ENCODE results near the gene LRCOL1.
A peak's percentile ranks its signal among the peaks of the same experiment; 100 is the strongest.

Gene LRCOL1

GRCh38 chr12:132641811-132642650 lies 31.6 kb upstream of the LRCOL1 start:
- TF ChIP-seq, protein P1, sequence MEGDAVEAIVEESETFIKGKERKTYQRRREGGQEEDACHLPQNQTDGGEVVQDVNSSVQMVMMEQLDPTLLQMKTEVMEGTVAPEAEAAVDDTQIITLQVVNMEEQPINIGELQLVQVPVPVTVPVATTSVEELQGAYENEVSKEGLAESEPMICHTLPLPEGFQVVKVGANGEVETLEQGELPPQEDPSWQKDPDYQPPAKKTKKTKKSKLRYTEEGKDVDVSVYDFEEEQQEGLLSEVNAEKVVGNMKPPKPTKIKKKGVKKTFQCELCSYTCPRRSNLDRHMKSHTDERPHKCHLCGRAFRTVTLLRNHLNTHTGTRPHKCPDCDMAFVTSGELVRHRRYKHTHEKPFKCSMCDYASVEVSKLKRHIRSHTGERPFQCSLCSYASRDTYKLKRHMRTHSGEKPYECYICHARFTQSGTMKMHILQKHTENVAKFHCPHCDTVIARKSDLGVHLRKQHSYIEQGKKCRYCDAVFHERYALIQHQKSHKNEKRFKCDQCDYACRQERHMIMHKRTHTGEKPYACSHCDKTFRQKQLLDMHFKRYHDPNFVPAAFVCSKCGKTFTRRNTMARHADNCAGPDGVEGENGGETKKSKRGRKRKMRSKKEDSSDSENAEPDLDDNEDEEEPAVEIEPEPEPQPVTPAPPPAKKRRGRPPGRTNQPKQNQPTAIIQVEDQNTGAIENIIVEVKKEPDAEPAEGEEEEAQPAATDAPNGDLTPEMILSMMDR (IDR thresholded peaks at IDR 0.05; ENCODE audit: low read depth, low read length, missing control alignments): no peak
- DNase-seq (ENCODE audit: low read depth): no peak
- H3K4me3 ChIP-seq (ENCODE audit: low read depth, low read length): no peak overlapping the region
- in situ Hi-C loops (cut with HindIII; ENCODE audit: low sequenced_read_pairs): no loop called here

GRCh38 chr12:132640936-132641335 lies 30.6 kb upstream of the LRCOL1 start:
- no peak overlapping the region for H3K4me3 ChIP-seq (ENCODE audit: low read depth, low read length)
- TF ChIP-seq, protein P1 (IDR thresholded peaks at IDR 0.05; ENCODE audit: low read depth, low read length, missing control alignments): no peak
- DNase-seq (ENCODE audit: low read depth): no peak
- in situ Hi-C loops (cut with HindIII; ENCODE audit: low sequenced_read_pairs): no loop called here

- DNase-seq (ENCODE audit: low read depth): no peak
- H3K4me3 ChIP-seq (ENCODE audit: low read depth, low read length): no peak overlapping the region
- in situ Hi-C loops (cut with HindIII; ENCODE audit: low sequenced_read_pairs): no loop called here
- TF ChIP-seq, protein P1 (IDR thresholded peaks at IDR 0.05; ENCODE audit: low read depth, low read length, missing control alignments): no peak
Observed at GRCh38 chr12:132639956-132640520, 29.7 kb upstream of the LRCOL1 start.

GRCh38 chr12:132638541-132639408 lies 28.4 kb upstream of the LRCOL1 start:
- no peak for DNase-seq (ENCODE audit: low read depth)
- TF ChIP-seq, protein P1 (IDR thresholded peaks at IDR 0.05; ENCODE audit: low read depth, low read length, missing control alignments): peak; percentile 95
- no peak overlapping the region for H3K4me3 ChIP-seq (ENCODE audit: low read depth, low read length)
- in situ Hi-C loops (cut with HindIII; ENCODE audit: low sequenced_read_pairs): no loop called here

DNA sequence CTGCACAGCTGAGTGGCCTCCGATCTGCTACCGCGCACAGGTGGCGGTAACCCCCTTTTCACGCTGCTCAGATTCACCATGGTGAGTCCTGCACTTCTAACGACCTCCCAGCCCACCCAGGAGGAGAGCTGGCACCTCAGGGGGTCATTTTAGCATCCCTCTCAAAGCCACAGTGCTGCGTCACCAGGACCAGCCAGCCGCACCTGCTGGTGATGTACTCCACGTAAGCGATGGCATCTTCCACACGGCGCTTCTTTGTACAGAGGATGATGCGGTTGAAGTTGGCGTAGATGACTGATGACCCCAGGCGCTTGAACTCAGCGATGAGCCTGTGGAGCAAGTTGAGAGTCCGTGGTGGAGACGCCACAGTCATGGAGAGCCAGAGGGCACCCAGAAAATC lies 27.4 kb upstream of the LRCOL1 start:
- TF ChIP-seq, protein P1 (IDR thresholded peaks at IDR 0.05; ENCODE audit: low read depth, low read length, missing control alignments): no peak
- DNase-seq (ENCODE audit: low read depth): no peak
- H3K4me3 ChIP-seq (ENCODE audit: low read depth, low read length): no peak overlapping the region
- in situ Hi-C loops (cut with HindIII; ENCODE audit: low sequenced_read_pairs): no loop called here
